GM19328 (cell line): ENCODE data around the gene LPXN.

Experiments used
- ATAC-seq: cut with Tn5 transposase; IDR thresholded peaks from one replicate; pipeline ENCODE4 v1.9.1; 2021; ENCODE audit warnings: mild to moderate bottlenecking, moderate library complexity; ENCODE audit not compliant: unreplicated experiment

Gene LPXN

DNA sequence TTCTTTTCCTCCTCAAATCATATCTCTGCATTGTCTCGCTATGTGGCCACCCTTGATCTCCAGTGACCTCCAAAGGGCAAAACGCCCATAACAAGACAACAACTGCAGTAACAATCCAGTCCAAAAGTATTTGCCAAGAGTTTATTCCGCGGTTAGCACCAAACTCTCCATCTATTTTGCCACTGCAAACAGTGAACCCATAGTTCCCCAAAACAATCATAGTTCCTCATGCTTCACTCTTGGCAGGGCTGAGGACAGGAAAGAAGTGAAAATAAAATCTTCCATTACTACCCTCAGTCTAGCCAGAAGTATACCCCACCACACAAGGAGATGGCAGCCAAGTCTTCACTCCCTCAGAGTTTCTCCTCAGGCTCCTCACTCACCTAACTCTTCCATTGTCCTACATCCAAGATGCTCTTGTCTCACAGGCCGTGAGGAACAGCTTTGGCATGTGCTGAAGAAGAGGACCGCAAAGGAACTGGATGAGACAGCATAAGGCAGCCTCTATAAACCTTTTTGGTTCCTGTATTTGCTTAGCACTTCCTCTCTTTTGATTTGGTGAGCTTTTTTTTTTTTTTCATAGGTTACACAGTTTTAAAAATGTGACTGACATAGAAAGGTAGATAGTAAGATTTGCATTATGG lies at the start of gene LPXN:
LPXN (minus strand) TSS at position 480 of the 644 bp plus-strand sequence; CDS start at position 396, 84 bp downstream.
- no peak for ATAC-seq

DNA sequence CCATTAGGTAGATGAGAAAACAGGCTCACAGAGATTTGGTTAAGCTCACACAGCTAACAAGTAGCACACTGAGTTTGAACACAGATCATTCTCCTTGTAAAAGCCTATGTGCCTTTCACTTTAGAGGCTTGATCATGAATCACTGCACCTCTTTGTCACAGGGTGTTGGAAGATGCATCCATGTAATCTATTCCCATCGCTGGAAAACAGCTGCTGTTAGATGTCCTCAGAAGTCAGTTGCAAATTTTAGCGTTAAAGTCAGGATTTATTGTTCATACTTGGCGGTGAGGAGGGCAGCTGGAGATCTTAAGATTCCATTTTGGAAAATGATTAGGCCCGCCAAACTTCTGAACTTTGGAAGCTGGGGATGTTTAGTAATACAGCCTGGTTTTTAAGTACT lies 49.4 kb upstream of the LPXN start:
- no peak for ATAC-seq

DNA sequence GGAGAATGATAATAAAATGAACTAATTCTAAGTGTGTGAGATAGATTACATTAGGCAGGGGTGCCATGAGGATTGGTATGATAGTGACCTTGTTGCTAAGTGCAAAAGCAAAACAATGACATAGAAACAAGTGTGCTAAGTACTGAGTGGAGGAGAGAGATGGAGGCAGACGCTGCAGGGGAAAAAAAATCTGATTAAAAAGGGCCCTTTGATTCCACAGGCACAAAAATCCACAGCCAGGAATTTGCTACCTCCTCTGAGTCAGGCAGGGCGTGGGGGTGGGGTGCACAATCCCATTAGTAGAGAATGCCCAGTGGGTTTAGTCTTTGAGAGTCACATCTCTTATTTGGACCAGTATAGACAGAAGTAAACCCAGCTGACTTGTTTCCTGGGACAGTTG lies 46.7 kb upstream of the LPXN start, which contains the start of gene CNTF:
CNTF (plus strand) TSS at position 322 of the 400 bp plus-strand sequence. CDS start 88 bp downstream, outside the sequence.
- ATAC-seq, result no peak

DNA sequence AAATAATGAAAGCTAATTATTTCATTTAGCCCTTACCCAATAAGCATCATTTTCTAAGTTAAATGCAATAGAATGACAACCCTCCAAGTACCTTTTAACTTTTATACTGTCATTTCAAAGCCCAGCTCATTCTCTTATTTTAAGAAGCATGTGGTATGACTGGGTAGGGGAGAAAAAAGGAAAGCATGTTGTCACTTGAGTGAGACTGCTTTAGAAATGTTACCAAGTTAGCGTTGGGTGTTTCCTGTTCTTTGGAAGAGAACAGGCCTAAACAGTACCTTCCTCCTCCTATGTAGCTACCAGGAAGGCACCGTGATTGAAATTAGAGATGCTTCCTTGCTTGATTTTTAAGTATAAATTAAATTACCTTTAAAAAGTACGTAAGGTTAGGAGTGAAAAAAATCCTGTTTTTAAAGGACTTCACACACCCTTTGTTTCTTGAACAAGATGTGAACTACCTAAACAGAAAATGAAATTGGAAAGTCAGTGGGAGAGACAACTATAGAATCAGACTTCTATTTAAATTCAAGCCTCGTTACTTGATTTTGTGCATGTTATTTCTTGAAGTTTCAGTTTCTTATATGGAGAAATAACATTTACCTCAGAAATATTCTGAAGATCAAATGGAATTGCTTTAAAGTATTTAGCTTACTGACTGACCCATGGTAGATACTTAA lies 46.1 kb upstream of the LPXN start:
- no peak for ATAC-seq

DNA sequence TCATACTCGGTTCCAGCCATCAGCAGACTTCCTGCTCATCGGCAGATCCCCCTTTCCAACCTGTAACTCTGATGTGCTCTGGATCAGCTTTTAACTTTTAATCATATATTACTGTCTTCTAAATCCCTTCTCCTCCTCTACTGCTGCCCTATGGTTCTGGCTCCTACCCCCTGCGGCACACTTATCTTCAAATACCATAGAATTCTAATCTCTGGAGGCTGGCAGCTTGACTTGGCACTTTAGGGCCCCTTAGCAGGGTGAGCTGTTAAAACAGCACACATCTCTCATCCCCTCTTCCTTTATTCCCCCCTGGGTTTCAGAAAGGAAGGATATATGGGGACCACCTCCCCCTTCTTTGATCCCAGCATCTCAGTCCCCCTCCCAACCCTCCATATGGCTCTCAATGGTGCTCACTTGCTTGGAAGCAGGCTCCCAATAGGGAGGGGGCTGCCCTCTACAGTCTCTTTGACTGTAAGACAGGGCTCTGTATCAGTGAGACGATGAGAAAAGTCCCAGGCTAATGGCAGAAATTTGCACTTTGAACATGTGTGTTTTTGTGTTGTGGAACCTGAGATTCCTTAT lies 42.4 kb upstream of the LPXN start:
- ATAC-seq, result no peak

DNA sequence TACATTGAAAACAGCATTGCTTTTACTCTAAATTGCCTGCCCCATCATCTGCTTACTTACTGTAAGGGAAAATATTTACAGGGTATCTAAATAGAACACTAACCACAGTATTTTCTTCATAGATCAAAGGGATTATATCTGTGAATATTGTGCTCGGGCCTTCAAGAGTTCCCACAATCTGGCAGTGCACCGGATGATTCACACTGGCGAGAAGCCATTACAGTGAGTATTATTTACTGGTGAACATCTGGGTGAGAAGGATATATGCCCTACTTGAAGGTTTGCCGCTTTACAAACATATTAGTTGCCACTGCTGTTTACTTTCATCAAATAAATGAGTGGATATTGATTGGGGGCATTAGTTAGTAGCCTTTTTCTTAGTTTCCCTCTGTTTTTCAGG lies 40.9 kb upstream of the LPXN start:
- ATAC-seq, result no peak

DNA sequence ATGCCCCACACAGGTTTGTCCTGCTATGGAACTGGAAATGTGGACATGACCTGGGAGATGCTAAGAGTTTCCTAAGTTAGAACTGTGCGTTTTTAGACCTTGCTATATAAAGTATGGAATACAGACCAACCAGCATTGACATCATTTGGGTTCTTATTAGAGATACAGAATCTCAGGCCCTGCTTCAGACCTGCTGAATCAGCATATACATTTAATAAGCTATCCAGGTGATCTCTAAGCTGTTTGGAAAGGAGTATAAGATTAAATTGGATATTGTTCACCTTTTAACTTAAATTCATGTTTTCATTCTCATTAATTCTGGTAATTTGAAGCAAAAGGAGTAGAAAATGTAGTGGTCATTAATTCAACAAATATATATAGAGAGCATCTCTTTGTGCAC lies 39.9 kb upstream of the LPXN start:
- no peak for ATAC-seq

DNA sequence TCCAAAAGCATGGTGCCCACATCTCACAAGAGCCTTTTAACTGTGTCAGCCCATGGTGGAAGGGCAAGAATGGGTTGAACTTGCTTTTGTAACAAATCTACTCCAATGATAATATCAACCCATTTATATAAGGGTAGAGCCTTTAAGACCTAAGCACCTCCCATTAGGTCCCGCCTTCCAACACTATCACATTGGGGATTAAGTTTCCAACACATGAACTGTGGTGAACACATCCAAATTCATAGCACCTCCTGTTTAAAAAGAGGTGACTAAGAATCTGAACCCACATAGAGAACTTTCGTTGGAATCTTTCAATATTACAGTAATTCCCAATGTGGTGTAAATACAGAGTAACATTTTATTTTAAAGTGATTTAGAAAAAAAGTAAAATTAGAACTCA lies 37.6 kb upstream of the LPXN start:
- ATAC-seq, result no peak

DNA sequence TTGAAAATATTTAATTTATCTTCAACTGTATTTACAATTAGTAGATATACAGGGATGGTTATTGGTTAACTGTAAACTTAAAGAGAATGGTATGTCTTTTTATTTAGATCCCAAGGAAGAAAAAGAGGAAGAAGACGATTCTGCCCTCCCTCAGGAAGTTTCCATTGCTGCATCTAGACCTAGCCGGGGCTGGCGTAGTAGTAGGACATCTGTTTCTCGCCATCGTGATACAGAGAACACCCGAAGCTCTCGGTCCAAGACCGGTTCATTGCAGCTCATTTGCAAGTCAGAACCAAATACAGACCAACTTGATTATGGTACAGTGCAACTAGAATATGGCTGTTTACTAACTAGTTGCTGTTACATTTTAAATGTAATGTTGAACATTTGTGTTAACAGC lies 34.1 kb upstream of the LPXN start:
- ATAC-seq, result no peak

DNA sequence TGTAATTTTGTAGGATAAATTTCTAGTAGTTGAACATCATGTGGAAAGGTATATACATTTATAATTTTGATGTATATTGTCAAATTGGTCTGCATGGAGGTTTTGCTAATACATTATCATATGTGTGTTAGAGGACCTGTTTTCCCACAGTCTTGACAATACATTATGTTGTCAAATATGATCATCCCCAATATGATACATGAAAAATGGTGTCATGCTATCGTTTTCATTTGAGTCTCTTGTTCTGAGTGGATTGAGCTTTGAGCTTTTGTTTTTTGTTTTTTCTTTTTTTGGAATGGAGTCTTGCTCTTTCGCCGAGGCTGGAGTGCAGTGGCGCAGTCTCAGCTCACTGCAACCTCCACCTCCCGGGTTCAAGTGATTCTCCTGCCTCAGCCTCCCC lies 32.7 kb upstream of the LPXN start:
- no peak for ATAC-seq

DNA sequence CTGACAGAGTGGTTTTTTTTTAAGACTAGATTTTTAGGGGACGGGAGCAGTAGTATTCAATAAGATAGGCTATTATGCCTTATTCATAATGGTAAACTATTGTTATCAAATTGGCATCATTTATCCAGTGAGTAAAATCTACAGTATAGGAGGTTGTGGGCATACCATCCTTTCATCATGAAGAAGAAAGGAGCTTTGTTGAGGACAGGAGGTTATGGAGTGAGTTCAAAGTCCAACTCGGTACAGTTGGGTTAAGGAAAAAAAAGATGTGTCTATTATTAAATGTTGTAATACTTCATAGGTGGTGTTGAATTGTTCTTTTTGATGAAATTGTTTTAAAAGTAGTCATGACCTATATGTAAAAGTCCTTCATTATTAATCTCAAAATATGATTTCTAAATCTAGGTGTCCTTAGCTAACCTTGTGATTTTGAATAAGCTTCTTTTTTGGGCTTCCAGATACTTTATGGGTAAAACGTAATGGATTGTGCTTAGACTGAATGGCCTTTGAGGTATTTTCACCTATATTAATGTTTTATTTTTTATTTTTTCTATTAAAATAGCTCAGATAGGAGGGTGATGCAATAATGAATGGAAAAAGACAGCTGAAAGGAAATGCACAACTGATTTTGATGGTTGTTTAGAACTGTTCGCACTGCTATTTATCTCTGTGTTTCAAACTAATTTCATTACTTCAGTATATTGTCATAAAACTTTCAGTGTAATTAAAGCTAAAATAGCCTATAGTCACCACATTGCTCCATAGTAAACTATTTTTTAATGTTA lies 31.5 kb upstream of the LPXN start:
- ATAC-seq, result no peak

DNA sequence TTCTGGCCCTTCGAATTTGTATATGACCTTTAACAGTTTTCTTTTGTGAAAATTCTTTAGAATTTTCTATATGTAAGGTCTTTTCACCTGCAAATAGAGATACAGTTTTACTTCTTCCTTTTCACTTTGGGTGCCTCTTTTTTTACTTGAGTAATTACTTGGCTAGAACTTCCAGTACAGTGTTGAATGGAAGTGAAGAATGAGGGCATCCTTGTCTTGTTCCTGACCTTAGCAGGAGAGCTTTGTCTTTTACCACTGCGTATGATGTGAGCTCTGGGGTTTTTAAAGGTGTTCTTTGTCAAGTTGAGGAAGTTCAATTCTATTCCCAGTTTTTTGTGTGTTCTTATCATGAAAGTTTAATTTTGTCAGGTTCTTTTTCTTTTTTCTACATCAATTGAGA lies 24.9 kb upstream of the LPXN start:
- ATAC-seq, result no peak

DNA sequence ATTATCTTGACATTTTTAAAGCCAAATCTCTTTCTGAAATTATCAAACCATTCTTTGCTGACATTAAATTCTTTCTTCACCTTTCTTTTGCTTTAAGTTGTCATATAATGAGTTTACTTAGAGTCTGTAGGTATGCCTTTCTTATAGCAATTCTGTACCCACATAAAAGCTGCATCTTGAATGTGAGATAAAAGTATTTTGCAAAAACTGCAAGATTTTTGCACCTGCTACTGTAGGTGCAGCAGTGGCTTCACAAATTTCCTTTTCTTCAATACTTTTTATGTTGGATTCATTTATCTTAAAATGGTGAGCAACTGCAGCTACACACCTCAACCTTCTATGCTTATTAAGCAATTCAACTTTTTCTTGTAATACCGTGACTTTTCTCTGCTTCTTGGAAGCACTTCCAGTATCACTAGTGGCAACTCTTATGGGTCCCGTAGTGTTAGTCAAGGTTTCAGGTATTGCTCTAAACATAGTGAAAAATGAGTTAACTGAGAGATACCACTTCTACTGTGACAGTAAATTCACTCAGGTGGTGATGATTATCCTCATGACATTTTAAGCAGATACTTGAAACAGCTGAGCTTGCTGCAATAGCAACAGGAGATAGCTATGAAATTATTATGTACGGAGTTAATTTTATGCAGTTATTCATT lies 22.0 kb upstream of the LPXN start:
- ATAC-seq, result no peak

DNA sequence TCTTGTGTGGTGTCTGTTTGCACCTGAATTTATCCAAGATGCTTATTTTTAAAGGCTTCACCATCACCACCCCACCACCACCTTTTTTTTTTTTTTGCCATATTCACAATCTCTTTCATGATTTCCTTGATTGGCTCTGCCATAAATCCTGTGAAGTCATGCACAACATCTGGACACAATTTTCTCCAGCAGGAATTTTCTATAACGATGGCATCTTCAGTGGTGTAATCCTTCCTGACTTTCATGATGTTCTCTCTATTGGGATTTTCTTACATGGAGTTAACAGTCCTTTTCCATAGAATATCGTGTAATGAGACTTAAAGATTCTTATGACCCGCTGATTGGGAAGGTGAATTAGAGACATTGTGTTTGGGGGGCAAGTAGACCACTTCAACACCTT lies 21.0 kb upstream of the LPXN start:
- no peak for ATAC-seq

DNA sequence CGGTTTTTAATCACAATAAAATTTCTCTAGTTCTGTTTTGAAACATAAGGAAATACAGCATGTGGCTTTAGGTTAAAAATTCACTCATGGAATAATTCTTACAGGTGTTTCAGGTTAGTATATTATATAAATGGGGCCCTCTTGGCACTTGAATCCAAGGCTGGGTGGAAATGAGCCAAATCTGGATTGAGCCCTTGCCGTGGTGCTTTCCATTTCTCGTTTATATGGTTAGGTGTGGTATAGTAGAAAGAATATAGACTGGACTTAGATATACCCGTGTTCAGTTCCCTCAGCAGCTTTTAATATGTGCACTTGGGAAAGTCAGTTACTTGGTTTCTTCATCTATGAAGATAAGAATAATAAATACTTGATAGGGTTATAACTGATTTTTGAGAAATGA lies 19.2 kb upstream of the LPXN start:
- no peak for ATAC-seq

DNA sequence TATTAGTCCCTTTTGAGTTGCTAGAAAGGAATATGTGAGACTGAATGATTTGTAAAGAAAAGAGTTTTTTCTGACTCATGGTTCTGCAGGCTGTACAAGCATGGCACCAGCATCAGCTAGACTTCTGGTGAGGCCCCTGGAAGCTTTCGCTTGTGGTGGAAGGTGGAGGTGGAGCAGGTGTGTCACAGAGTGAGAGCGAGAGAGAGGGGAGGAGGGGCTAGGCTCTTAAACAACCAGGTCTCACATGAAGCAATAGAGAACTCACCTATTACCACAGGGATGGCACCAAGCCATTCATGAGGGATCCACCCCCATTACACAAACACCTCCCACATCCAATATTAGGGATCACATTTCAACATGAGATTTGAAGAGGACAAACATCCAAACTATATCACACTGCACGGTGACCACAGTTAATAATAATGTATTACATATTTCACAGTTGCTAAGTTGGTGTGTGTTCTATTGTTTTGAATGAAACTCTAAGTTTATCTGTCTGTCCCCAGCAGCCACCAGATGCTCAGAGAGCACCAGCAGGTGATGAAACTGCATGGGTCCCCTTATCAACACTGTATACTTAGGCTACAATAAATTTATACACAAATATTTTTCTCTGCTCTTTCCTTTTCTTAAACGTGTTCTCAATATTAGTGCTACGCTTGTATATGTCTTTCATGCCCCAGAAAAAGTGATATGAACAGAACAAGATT lies 17.3 kb upstream of the LPXN start:
- no peak for ATAC-seq

DNA sequence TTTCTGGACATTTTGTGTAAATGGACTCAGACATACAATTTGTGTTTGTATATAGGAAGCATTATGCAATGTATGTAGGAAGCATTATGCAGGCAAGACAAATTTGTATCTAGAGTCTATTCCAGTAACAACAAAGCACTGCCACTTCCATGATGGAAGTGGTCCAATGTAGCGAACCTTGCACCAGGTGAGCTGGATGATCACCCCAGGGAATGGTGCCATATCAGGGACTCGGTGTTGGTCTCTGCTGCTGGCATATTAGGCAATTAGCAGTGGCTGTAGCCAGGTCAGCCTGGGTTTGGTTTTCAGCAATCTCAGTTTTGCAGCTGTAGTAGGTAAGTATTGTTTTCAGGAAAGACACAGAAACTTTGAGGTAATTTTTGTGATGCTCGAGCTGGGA lies 16.0 kb upstream of the LPXN start:
- no peak for ATAC-seq

DNA sequence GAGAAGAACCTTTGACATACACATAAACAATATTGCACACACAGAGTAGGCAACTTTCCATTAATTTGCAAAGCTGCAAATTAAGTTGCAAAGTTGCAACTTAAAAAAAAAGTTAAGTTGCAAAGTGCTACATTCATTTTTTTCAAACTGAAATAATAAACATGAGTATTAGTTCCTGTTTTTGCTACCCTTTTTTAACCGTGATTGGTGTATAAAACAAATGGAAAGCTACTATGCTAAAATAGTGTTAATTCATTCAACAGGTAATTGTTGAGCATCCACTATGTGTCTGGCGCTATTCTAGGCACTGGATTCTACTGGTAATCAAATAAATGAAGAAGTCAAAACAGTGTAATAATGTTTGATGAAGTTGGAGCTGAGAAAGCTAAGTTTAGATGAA lies 11.3 kb upstream of the LPXN start:
- no peak for ATAC-seq

DNA sequence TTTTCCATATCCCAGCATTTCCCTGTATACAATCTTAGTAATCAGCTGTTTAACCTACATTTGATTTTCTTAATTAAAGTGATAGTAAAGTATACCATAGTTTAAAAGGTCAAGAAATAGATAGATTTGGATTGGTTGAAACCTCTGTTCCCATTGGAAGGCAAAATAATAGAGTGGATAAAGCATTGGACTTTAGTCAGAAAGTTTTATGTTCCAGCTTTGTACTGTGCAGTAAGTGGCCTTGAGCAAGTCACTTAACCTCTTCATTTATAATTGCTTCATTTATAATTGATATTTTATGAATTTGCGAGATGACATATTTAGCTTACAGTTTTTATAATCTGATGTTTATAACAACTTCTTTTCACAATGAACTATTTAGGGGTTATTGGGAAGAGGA lies 6.8 kb upstream of the LPXN start:
- no peak for ATAC-seq

DNA sequence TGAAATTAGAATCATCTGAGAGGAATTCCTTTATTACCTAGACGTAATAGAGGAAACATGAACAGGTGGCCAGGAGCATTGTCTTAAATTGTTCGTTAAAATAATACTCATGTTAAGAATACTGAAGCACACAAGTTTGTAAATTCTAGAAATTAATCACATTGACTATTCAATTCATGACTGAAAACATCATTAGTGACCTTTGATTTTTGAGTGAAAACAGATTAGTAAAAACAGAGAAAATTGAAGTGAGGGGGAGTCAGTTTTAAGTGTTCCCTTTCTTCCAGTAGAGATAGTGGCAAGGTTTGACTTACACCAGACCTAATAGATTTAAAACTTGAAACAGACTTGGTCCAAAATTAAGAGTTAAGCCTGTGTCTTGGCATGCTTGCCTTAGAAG lies 4.7 kb upstream of the LPXN start:
- ATAC-seq, result no peak
